OCI-M2 (cell line): ENCODE results near the gene P2RY12.

Experiments
- DNase-seq: peaks from one replicate; lab custom pipeline; 2025; ENCODE audit not compliant: unreplicated experiment; lab: John Stamatoyannopoulos, UW

Gene P2RY12

GRCh38 chr3:151384741-151385174, at the start of gene P2RY12:
TSS of gene P2RY12 (minus strand) at chr3:151384753. CDS start at chr3:151338845, 45,908 bp downstream.
- DNase-seq, result no peak

DNA sequence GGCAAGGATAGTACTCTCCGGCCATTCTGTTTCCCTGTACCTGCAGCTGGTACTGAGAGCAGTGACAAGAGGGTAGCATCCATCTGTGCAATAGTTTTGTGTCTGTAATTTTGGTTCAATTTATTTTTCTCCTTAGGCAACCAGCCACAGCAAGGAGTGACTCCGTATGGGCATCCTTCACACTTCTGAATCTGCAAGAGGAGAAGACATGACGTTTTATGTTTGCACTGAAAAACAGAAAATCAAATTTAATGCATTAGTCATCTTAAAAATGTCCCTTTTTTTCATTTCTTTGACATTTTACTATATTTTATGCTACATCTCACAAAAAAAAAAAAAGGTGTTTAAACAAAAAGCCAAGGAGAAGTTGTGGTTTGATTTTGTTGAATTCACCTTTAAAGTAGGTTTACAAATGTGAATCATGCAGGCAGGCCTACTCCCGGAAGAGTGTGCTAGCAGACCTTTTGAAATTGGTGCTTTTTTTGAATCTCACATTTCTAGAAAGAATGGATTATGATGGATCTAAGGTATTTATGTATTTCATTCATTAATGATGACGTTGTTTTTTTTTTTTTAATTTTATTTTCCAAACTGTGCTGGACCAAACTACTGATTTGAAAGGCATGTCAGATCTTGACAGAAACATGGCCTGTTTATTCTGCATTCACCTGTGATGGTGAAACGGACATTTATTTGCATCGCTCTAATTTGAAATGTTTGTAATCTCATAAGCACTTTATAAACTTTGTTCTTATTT, 48.2 kb upstream of the P2RY12 start:
- no peak for DNase-seq

- DNase-seq, result peak; percentile 28
Observed at GRCh38 chr3:151431940-151432339, 47.4 kb upstream of the P2RY12 start.

DNA sequence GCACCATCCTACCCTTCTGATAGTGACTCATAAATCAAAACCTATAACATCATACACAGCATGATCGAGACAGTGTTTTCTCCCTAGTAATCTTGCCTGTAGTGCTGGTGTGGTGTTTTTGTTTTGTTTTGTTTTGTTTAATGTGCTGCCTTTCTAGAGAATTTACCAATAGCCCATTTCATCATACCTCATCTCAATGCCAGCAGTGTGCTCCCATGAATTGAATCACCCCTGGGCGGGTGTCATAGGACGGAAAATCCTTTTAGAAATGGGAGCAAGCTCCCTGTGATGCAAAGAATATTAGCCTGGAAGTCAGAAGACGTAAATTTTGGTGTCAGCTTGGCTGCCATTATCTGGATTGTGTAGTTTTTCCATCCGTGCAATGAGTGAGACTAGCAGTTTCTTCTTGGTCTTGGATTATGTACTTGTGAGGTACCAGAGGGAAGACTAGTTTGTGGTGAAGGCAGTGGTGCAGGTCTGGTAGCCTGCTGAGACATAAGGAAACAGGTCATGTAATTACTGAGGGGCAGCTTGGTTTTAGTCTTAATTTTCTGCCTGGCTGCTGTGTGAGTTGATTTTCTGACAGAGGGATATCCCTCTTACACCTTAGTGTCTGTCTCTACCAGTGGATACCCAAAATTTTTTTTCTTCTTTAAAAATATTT, 46.4 kb upstream of the P2RY12 start:
- DNase-seq, result no peak

DNA sequence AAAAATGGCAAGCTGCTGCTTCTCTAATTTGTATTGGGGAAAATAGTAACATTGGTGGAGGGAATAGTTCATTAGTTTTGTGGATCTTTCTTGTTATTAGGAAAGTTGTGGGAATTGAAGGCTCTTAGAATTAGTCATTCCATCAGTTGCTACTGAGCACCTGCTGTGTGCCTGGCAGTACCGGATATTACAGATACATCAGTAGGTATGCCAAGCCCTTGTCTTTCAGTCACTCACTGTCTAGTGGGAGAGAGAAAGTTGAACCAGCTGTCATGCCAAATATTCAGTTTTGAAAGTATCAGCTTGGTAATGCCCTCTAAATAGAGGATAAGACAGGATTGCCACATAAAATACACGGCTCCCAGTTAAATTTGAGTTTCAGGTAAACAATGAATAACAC, 43.8 kb upstream of the P2RY12 start:
- no peak for DNase-seq

GRCh38 chr3:151426341-151426657, 41.7 kb upstream of the P2RY12 start:
- DNase-seq, result no peak

GRCh38 chr3:151425627-151426340, 41.2 kb upstream of the P2RY12 start:
- DNase-seq, result no peak

DNA sequence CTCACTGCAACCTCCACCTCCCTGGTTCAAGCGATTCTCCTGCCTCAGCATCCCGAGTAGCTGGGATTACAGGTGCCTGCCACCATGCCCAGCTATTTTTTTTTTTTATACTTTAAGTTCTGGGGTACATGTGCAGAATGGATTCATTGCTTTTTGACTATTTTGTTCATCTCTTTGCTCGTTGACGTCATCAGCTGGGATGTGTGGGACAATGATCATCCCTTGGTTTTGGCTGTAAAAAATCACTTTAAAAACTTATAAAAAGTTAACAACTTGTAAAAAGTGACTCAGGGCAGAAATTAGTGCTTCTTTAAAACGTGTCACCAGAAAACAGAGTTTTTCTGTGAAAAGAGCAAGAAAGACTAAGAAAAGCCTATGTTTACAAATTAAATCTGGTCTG, 38.5 kb upstream of the P2RY12 start:
- DNase-seq, result no peak

GRCh38 chr3:151421938-151422337, 37.4 kb upstream of the P2RY12 start:
- no peak for DNase-seq

DNA sequence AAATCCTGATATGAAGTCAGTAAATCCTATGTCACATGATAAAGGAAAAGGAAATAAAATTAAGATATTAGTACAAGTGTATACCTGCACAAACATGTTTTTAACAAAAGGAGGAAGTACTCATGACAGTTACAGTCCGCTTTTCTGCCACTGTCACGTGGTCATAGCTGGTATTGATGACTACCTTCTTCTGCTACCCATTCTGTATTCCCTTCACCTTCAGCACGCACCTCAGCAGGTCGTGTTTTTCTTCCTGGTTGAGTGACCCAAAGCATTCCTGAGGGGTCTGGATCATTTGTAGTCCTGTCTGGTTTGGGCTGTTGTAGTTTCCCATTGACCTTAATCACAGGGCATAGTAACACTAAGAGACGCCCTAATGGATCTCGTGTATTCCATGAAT, 35.3 kb upstream of the P2RY12 start:
- DNase-seq, result no peak

GRCh38 chr3:151415289-151415688, 30.7 kb upstream of the P2RY12 start:
- no peak for DNase-seq

- DNase-seq, result no peak
Observed at GRCh38 chr3:151412989-151413388, 28.4 kb upstream of the P2RY12 start.

DNA sequence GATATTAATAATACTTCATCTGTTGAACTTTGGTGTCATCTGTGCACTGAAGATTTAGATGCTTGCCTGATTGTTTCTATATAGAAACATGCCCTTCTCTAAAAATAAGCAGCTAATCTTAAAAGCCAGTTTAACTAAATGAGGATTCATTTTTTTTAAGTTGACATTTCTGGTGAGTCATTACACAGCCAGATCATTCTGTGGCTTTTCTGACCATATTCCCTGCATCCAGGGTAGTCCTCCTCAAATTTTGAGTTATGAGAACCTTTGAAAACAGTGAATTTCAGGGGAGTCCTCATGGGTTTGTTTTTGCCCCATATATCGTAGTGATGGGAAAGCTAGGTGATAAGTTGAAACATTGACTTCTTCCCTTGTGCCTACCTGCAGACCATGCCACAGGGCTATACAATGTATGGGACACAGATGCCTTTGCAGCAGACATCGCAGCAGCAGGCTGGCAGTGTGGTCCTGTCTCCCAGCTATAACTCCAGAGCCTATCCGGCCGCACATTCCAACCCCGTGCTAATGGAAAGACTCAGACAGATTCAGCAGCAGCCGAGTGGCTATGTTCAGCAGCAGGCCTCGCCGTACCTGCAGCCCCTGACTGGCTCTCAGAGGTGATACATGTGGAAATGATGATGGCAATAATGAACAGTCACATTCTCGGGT, 26.5 kb upstream of the P2RY12 start:
- DNase-seq, result no peak

- DNase-seq, result no peak
Observed at GRCh38 chr3:151407928-151408327, 23.4 kb upstream of the P2RY12 start.

DNA sequence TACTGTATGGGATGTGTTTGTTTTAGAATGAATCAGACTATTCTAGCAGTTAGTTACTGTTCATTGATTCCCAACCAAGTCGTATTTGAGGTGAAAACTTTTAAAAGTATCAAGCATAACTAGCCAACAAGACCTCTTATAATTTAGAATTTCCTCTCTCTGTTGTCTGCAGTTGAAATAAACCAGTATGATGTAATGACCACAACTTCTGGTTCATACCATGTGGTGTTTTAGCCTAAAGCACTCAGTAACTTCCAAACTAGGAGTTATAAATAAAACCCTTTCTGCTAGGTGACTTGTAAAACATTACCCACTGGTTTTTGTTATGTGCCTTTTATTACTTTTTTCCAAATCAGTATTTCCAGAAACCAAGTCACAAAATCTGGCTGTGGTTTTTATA, 19.8 kb upstream of the P2RY12 start:
- no peak for DNase-seq

GRCh38 chr3:151403246-151403645, 18.7 kb upstream of the P2RY12 start:
- DNase-seq, result no peak

DNA sequence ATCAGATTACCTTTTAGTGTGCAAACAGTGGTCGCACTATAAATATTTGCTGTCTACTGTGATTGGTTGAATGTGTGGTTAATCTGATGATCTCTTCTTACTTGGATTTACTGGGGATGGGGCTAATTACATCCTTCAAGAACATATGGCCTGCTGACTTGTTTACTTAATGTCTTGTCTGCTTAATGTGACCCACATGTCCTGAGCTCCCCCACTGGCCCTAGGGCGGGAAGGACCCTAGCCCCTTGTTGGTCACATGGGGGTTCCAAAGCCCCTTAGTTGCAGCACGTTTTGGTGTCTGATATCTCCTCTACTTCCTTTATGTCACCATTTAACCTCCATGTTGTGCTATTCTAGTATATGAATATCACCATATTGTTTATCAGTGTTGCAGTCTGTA, 17.8 kb upstream of the P2RY12 start:
- no peak for DNase-seq

GRCh38 chr3:151400341-151400740, 15.8 kb upstream of the P2RY12 start:
- DNase-seq, result no peak

GRCh38 chr3:151398895-151399294, 14.3 kb upstream of the P2RY12 start:
- no peak for DNase-seq

DNA sequence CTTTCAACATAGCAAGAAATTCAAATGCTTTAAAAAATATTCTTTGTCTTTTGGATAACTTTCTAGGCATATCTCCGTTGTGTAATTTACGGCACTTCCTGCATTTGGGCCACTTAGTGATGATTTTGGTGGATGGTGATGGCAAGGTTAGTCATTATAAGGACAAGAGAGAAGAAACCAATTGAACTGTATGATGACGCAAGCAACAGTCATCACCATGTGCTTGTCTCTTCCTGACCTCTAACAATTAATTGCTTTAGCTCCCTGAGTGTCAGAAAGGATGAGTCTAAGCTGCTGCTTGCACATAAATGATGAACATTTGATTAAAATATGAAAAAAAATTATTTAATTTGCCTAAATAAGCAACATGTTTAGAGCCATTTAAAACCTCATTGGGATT, 11.3 kb upstream of the P2RY12 start:
- no peak for DNase-seq

- DNase-seq, result no peak
Observed at GRCh38 chr3:151394611-151395010, 10.1 kb upstream of the P2RY12 start.

DNA sequence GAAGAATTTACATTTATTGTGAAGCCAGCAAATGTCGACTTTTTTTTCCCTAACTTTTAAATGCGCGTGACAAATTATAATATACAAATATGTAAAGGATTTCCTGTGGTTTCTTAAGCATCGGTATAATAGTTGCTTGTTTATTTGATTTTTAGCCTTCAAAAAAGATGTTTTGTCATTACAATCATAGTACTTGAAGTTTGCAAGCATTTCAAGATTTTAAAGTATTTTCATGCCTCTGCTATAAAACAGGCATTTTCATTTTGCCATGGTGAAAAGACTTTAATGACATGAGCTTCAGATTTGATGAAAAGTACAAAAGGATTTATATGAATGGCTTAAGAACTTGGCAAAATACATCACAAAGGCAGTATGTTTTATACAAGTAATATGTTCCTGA, 9.4 kb upstream of the P2RY12 start:
- no peak for DNase-seq
